ENCODE results near the gene CEMIP.

The CEMIP gene, protein sequence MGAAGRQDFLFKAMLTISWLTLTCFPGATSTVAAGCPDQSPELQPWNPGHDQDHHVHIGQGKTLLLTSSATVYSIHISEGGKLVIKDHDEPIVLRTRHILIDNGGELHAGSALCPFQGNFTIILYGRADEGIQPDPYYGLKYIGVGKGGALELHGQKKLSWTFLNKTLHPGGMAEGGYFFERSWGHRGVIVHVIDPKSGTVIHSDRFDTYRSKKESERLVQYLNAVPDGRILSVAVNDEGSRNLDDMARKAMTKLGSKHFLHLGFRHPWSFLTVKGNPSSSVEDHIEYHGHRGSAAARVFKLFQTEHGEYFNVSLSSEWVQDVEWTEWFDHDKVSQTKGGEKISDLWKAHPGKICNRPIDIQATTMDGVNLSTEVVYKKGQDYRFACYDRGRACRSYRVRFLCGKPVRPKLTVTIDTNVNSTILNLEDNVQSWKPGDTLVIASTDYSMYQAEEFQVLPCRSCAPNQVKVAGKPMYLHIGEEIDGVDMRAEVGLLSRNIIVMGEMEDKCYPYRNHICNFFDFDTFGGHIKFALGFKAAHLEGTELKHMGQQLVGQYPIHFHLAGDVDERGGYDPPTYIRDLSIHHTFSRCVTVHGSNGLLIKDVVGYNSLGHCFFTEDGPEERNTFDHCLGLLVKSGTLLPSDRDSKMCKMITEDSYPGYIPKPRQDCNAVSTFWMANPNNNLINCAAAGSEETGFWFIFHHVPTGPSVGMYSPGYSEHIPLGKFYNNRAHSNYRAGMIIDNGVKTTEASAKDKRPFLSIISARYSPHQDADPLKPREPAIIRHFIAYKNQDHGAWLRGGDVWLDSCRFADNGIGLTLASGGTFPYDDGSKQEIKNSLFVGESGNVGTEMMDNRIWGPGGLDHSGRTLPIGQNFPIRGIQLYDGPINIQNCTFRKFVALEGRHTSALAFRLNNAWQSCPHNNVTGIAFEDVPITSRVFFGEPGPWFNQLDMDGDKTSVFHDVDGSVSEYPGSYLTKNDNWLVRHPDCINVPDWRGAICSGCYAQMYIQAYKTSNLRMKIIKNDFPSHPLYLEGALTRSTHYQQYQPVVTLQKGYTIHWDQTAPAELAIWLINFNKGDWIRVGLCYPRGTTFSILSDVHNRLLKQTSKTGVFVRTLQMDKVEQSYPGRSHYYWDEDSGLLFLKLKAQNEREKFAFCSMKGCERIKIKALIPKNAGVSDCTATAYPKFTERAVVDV (N-terminal part only)

DNA sequence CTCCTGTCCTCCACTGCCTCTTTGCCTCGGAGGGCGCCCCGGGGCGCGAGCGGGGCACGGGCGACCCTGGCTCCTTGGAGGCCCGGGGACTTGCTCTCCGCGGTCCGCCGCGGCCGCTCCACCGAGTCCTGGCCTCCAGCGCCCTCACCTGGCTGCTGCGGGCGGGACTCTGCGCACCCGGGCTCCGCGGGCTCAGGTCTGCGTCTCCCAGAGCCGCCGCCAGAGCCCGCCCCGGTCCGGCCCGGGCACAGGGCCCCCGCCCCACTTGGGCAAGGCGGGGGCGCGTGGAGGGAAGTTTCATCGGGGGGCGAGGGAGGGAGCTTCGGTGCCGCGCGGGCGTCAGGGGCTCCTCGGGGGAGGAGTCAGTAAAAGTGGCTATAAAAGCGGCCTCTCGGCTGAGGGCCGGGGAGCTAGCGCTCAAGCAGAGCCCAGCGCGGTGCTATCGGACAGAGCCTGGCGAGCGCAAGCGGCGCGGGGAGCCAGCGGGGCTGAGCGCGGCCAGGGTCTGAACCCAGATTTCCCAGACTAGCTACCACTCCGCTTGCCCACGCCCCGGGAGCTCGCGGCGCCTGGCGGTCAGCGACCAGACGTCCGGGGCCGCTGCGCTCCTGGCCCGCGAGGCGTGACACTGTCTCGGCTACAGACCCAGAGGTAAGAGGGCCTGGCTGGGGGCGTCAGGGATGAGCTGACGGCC, at the start of gene CEMIP:
TSS of gene CEMIP (plus strand) at position 407 of the 694 bp plus-strand sequence. CDS start 94,510 bp downstream, outside the sequence.
- peak within 1 kb of the TSS; percentile 49 to 63 for H3K4me3 ChIP-seq (ENCODE audit: low read length in 2 of 2)
- H3K4me1 ChIP-seq (ENCODE audit: control insufficient read depth in 2 of 2, insufficient read depth in 2 of 2, low read length in 2 of 2), result peaks cover 32 to 40% of the 10 kb centered on the region in 2 donors
- H3K9me3 ChIP-seq (ENCODE audit: control insufficient read depth in 2 of 2, low read length in 2 of 2), result no peaks in the 10 kb centered on the region
- H3K27me3 ChIP-seq (ENCODE audit: control insufficient read depth in 2 of 2, insufficient read depth in 2 of 2, low read length in 2 of 2), result peaks cover 10 to 23% of the 10 kb centered on the region in 2 donors
- peak within 1 kb of the TSS in 1 of 2 donors; percentile 39 for H3K9ac ChIP-seq (ENCODE audit: low read depth in 1 of 2, low read length in 2 of 2)
- no peak within 1 kb of the TSS for H3K27ac ChIP-seq (ENCODE audit: low read depth in 2 of 2, low read length in 2 of 2)
- H3K36me3 ChIP-seq (ENCODE audit: control insufficient read depth in 2 of 2, insufficient read depth in 2 of 2, low read length in 2 of 2), result no peaks in the 10 kb centered on the region

DNA sequence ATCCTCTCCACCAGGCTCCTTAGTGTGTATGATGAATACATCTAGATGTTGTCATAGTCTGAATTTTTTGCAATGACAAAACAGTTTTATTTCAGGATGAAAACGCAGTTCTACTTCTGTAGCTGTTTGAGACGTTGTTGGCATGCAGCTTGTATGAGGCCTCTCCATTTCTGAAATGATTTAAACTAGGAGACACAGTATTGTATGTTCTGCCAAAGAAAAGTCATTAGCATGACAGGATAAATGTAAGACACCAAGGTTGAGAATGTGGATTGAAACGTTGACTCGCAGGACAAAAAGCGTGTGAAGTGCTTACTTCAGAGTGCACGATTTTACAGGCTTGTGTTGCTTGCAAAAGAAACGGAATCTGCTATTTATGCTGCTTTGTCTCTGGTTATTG, 48.8 kb upstream of the CEMIP start:
- peaks cover 3 to 7% of the 10 kb centered on the region in 2 donors for H3K36me3 ChIP-seq (ENCODE audit: control insufficient read depth in 2 of 2, insufficient read depth in 2 of 2, low read length in 2 of 2)
- no peak overlapping the region for H3K9ac ChIP-seq (ENCODE audit: low read depth in 1 of 2, low read length in 2 of 2)
- H3K9me3 ChIP-seq (ENCODE audit: control insufficient read depth in 2 of 2, low read length in 2 of 2), result no peaks in the 10 kb centered on the region
- no peak overlapping the region for H3K4me3 ChIP-seq (ENCODE audit: low read length in 2 of 2)
- no peaks in the 10 kb centered on the region for H3K4me1 ChIP-seq (ENCODE audit: control insufficient read depth in 2 of 2, insufficient read depth in 2 of 2, low read length in 2 of 2)
- no peaks in the 10 kb centered on the region for H3K27me3 ChIP-seq (ENCODE audit: control insufficient read depth in 2 of 2, insufficient read depth in 2 of 2, low read length in 2 of 2)
- H3K27ac ChIP-seq (ENCODE audit: low read depth in 2 of 2, low read length in 2 of 2), result no peak overlapping the region

DNA sequence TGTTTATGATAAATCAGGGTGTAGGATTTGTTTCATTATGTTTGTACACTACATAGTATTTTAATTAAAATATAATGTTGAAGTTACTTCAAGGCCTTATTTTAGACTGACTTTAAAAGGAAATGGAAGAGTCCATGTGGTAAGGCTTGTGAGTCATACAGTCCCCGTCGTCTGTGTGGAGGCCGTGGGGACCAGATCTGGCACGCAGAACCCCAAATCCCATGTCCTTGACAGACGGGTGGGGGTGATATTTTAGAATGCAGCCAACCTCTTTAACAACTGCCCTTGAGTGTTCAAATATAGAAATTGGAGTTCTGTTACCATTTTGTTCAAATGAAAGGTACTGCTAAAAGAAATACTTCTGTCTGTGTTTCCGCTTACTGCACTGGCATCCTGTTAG, 48.2 kb upstream of the CEMIP start:
- no peak overlapping the region for H3K27ac ChIP-seq (ENCODE audit: low read depth in 2 of 2, low read length in 2 of 2)
- no peaks in the 10 kb centered on the region for H3K27me3 ChIP-seq (ENCODE audit: control insufficient read depth in 2 of 2, insufficient read depth in 2 of 2, low read length in 2 of 2)
- H3K9ac ChIP-seq (ENCODE audit: low read depth in 1 of 2, low read length in 2 of 2), result no peak overlapping the region
- no peaks in the 10 kb centered on the region for H3K9me3 ChIP-seq (ENCODE audit: control insufficient read depth in 2 of 2, low read length in 2 of 2)
- no peaks in the 10 kb centered on the region for H3K4me1 ChIP-seq (ENCODE audit: control insufficient read depth in 2 of 2, insufficient read depth in 2 of 2, low read length in 2 of 2)
- peaks cover 3 to 7% of the 10 kb centered on the region in 2 donors for H3K36me3 ChIP-seq (ENCODE audit: control insufficient read depth in 2 of 2, insufficient read depth in 2 of 2, low read length in 2 of 2)
- no peak overlapping the region for H3K4me3 ChIP-seq (ENCODE audit: low read length in 2 of 2)

DNA sequence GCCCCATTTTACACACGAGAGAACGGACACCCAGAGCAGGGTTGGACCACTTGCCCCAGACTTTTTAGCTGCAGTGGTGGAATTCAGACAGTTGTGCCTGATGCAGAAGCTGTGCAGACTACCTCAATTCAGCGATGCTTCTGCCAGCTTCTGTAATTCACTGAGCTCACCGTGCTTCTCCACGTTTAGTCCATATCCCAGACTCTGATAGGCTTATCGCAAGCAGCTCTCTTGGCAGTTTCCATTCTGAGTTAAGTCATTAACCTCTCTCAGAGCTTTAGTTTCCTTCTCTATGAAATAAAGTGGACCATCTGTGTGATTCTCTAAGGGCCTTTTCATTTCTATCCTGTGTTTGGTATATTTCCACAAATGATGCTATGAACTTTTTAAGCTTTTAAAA, 47.0 kb upstream of the CEMIP start:
- H3K9ac ChIP-seq (ENCODE audit: low read depth in 1 of 2, low read length in 2 of 2), result no peak overlapping the region
- H3K27ac ChIP-seq (ENCODE audit: low read depth in 2 of 2, low read length in 2 of 2), result no peak overlapping the region
- no peaks in the 10 kb centered on the region for H3K4me1 ChIP-seq (ENCODE audit: control insufficient read depth in 2 of 2, insufficient read depth in 2 of 2, low read length in 2 of 2)
- H3K36me3 ChIP-seq (ENCODE audit: control insufficient read depth in 2 of 2, insufficient read depth in 2 of 2, low read length in 2 of 2), result peaks cover 3 to 11% of the 10 kb centered on the region in 2 donors
- H3K9me3 ChIP-seq (ENCODE audit: control insufficient read depth in 2 of 2, low read length in 2 of 2), result no peaks in the 10 kb centered on the region
- H3K27me3 ChIP-seq (ENCODE audit: control insufficient read depth in 2 of 2, insufficient read depth in 2 of 2, low read length in 2 of 2), result no peaks in the 10 kb centered on the region
- H3K4me3 ChIP-seq (ENCODE audit: low read length in 2 of 2), result no peak overlapping the region

DNA sequence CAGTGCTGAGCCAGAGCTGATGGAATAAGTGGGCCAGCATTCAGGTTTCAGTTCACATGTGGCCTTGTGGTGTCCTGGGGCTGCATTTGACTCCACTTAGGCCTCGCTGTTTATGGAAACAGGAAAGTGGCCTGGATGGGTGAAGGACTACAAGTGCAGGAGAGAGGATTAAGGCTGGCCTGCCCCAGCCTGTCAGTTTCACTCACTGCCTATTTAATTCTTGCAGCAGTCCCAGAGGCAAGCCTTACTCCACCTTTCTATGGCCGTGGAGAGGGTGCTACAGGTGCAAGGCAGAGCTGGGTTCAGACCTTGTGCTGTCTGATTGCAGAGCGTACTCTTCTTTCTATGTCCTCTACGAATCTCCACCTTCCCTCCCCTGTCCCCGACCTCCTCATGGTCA, 46.4 kb upstream of the CEMIP start:
- Histone ChIP-seq H3K36me3 (ENCODE audit: control insufficient read depth in 2 of 2, insufficient read depth in 2 of 2, low read length in 2 of 2) (peaks cover 3 to 11% of the 10 kb centered on the region in 2 donors), H3K27ac (ENCODE audit: low read depth in 2 of 2, low read length in 2 of 2) (no peak overlapping the region), H3K9ac (ENCODE audit: low read depth in 1 of 2, low read length in 2 of 2) (no peak overlapping the region), H3K4me1 (ENCODE audit: control insufficient read depth in 2 of 2, insufficient read depth in 2 of 2, low read length in 2 of 2) (no peaks in the 10 kb centered on the region), H3K27me3 (ENCODE audit: control insufficient read depth in 2 of 2, insufficient read depth in 2 of 2, low read length in 2 of 2) (no peaks in the 10 kb centered on the region), H3K9me3 (ENCODE audit: control insufficient read depth in 2 of 2, low read length in 2 of 2) (no peaks in the 10 kb centered on the region), H3K4me3 (ENCODE audit: low read length in 2 of 2) (no peak overlapping the region)

DNA sequence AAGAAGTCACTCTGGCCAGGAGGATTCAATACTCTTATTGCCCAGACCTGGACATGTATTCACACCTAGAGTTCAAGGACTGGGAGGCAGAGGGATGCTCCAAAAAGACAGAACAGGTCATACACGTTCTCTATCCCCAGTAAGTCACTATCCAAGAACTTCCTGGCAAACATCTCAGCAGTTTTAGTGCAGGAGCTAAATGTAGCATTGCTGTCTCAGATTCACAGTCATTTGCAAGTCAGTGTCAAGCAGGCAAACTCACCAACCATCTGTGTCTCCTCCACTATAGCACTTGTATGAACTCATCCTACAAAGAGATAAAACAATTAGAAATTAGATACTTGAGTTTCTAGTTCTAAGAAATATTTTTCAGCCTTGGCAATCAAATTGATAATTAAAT, 45.7 kb upstream of the CEMIP start:
- Histone ChIP-seq H3K36me3 (ENCODE audit: control insufficient read depth in 2 of 2, insufficient read depth in 2 of 2, low read length in 2 of 2) (peaks cover 3 to 8% of the 10 kb centered on the region in 2 donors), H3K9ac (ENCODE audit: low read depth in 1 of 2, low read length in 2 of 2) (no peak overlapping the region), H3K9me3 (ENCODE audit: control insufficient read depth in 2 of 2, low read length in 2 of 2) (no peaks in the 10 kb centered on the region), H3K27me3 (ENCODE audit: control insufficient read depth in 2 of 2, insufficient read depth in 2 of 2, low read length in 2 of 2) (no peaks in the 10 kb centered on the region), H3K27ac (ENCODE audit: low read depth in 2 of 2, low read length in 2 of 2) (no peak overlapping the region), H3K4me1 (ENCODE audit: control insufficient read depth in 2 of 2, insufficient read depth in 2 of 2, low read length in 2 of 2) (no peaks in the 10 kb centered on the region), H3K4me3 (ENCODE audit: low read length in 2 of 2) (no peak overlapping the region)

DNA sequence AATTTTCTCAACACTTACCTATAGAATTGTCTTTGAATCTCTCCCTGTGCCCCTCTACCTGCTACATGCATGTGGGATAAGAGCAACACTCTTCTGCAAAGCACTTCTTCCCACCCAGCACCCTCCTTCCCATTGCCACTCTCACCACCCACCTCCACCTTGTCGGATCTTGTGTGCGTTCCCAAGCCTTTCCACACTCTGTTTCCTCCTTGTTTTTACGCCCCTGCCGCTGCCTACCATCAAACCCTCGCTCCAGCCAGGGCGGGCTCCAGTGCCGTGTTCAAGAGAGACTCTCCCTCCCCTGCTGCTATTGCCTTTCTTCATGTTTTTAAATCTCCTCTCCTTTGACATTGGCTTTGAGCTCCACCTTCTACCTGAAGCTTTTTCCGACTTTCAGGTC, 43.8 kb upstream of the CEMIP start:
- Histone ChIP-seq H3K27me3 (ENCODE audit: control insufficient read depth in 2 of 2, insufficient read depth in 2 of 2, low read length in 2 of 2) (no peaks in the 10 kb centered on the region), H3K4me1 (ENCODE audit: control insufficient read depth in 2 of 2, insufficient read depth in 2 of 2, low read length in 2 of 2) (no peaks in the 10 kb centered on the region), H3K27ac (ENCODE audit: low read depth in 2 of 2, low read length in 2 of 2) (no peak overlapping the region), H3K9me3 (ENCODE audit: control insufficient read depth in 2 of 2, low read length in 2 of 2) (no peaks in the 10 kb centered on the region), H3K4me3 (ENCODE audit: low read length in 2 of 2) (no peak overlapping the region), H3K9ac (ENCODE audit: low read depth in 1 of 2, low read length in 2 of 2) (no peak overlapping the region), H3K36me3 (ENCODE audit: control insufficient read depth in 2 of 2, insufficient read depth in 2 of 2, low read length in 2 of 2) (peaks cover 3 to 8% of the 10 kb centered on the region in 2 donors)

DNA sequence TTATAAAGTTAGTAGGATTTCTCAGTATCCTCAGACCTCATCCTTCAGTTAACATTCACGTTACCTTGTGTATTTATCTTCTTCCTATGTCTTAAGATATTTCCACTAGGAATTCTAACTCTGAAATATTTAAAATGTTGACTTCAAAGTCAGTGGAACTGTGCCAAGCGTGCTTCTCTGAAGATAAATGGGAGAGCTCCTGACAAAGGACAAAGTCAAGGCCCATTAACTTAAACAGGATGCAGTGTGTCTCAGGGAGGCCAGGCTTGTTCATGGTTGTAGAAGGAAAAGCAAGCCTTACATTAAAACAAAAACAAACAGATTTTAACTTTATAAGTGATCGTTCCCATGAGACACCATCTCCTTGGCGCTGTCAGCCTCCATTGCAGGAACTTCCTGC, 42.6 kb upstream of the CEMIP start:
- H3K9ac ChIP-seq (ENCODE audit: low read depth in 1 of 2, low read length in 2 of 2), result no peak overlapping the region
- no peak overlapping the region for H3K27ac ChIP-seq (ENCODE audit: low read depth in 2 of 2, low read length in 2 of 2)
- no peaks in the 10 kb centered on the region for H3K9me3 ChIP-seq (ENCODE audit: control insufficient read depth in 2 of 2, low read length in 2 of 2)

DNA sequence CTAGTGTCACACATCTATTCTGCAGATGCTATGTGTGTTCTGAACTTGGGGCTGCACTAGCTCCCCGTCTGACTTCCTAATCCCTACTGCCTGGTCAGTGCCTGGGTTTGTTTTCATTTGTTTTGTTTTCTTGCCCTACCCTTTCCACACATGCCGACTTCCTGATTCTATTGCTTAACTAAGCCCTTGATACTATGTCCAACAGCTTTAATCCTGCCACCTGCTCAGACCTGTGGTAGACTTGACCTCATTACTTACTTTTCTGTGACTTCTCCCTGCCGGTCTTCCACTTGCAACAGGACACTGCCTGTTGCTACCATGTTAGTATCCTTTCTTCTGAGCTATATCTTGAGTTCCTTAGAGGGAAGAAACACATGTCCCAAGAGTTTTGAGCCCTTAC, 39.3 kb upstream of the CEMIP start:
- Histone ChIP-seq H3K36me3 (ENCODE audit: control insufficient read depth in 2 of 2, insufficient read depth in 2 of 2, low read length in 2 of 2) (peaks cover 0 to 6% of the 10 kb centered on the region in 2 donors), H3K9me3 (ENCODE audit: control insufficient read depth in 2 of 2, low read length in 2 of 2) (no peaks in the 10 kb centered on the region), H3K9ac (ENCODE audit: low read depth in 1 of 2, low read length in 2 of 2) (no peak overlapping the region), H3K27me3 (ENCODE audit: control insufficient read depth in 2 of 2, insufficient read depth in 2 of 2, low read length in 2 of 2) (no peaks in the 10 kb centered on the region), H3K27ac (ENCODE audit: low read depth in 2 of 2, low read length in 2 of 2) (no peak overlapping the region), H3K4me1 (ENCODE audit: control insufficient read depth in 2 of 2, insufficient read depth in 2 of 2, low read length in 2 of 2) (peaks cover 0 to 8% of the 10 kb centered on the region in 2 donors), H3K4me3 (ENCODE audit: low read length in 2 of 2) (no peak overlapping the region)

More for the DNA sequence above, 42.6 kb upstream of the CEMIP start:
- Histone ChIP-seq H3K27me3 (ENCODE audit: control insufficient read depth in 2 of 2, insufficient read depth in 2 of 2, low read length in 2 of 2) (no peaks in the 10 kb centered on the region), H3K36me3 (ENCODE audit: control insufficient read depth in 2 of 2, insufficient read depth in 2 of 2, low read length in 2 of 2) (peaks cover 3 to 8% of the 10 kb centered on the region in 2 donors), H3K4me1 (ENCODE audit: control insufficient read depth in 2 of 2, insufficient read depth in 2 of 2, low read length in 2 of 2) (no peaks in the 10 kb centered on the region), H3K4me3 (ENCODE audit: low read length in 2 of 2) (no peak overlapping the region)
